Thyroid gland (tissue), 4 donors: ENCODE measurements around the gene LIFR.

Experiments used
- POLR2A ChIP-seq, 2 donors: fragments of 450-650 bp; IDR thresholded peaks; one replicate each; pipeline ENCODE4 v1.6.1; 2017; ENCODE audit warnings: antibody characterized with exemption in 2 of 2, mild to moderate bottlenecking in 2 of 2, moderate library complexity in 1 of 2
- TF ChIP-seq, protein P1 (sequence below), 6 experiments: fragments of 200-600 bp in 3 of 6; fragments of 450-650 bp in 3 of 6; sonication (generic) in 3 of 6; IDR thresholded peaks; one replicate each; pipeline ENCODE4 v1.5.1; 2016 to 2019; ENCODE audit warnings: antibody characterized with exemption in 6 of 6, mild to moderate bottlenecking in 2 of 6, inconsistent platforms in 1 of 6, moderate library complexity in 1 of 6

DNA sequence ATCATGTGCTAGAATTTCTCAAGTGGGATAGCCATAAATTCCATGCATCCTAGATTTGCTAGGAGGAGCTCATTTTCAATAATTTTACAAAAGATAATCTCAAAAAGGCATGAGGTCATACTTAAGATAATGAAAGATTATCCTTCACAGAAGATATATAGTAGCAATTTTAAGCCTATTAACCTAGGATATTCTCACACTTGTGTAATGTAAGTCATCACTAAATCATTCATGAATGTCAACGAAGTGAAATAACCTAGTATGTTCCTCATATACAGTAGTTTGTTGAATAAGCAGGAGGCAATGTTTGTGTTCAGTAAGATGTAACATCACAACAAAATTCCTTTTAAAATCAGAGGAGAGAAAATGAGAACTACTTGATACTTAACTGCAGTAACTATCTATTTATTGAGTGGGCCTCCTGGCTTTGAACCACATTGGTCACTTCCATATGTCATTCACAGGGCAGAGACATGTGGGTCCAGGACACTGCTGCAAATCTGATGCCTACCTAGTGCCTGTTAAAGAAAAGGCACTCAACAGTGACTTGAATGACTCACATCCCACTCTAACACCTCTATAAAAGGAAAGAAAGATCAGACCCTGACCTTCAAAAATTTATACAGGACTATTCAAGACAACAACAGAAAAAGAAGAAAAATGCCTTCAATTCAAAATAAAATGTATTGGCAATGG is 8.2 kb downstream of the LIFR start:
- TF ChIP-seq, protein P1, sequence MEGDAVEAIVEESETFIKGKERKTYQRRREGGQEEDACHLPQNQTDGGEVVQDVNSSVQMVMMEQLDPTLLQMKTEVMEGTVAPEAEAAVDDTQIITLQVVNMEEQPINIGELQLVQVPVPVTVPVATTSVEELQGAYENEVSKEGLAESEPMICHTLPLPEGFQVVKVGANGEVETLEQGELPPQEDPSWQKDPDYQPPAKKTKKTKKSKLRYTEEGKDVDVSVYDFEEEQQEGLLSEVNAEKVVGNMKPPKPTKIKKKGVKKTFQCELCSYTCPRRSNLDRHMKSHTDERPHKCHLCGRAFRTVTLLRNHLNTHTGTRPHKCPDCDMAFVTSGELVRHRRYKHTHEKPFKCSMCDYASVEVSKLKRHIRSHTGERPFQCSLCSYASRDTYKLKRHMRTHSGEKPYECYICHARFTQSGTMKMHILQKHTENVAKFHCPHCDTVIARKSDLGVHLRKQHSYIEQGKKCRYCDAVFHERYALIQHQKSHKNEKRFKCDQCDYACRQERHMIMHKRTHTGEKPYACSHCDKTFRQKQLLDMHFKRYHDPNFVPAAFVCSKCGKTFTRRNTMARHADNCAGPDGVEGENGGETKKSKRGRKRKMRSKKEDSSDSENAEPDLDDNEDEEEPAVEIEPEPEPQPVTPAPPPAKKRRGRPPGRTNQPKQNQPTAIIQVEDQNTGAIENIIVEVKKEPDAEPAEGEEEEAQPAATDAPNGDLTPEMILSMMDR (IDR thresholded peaks at IDR 0.05): no peak
- TF ChIP-seq POLR2A (IDR thresholded peaks at IDR 0.05): peak in 1 of 2 donors; percentile 6
